Measurements from ENCODE around the gene PYGB.

The PYGB gene

GRCh38 chr20:25247000-25247517 is 826 bp upstream of the PYGB start:
- H3K27me3 Mint-ChIP-seq, result peaks cover 3% of the 10 kb centered on the region
- no peak for ATAC-seq
- H3K4me1 Mint-ChIP-seq, result peaks cover 48% of the 10 kb centered on the region
- DNase-seq, result peak; percentile 33
- peak overlapping the region; percentile 90 for H3K4me3 Mint-ChIP-seq
- peak overlapping the region; percentile 52 for H3K27ac Mint-ChIP-seq
- no peaks in the 10 kb centered on the region for H3K9me3 Mint-ChIP-seq
- no peaks in the 10 kb centered on the region for H3K36me3 Mint-ChIP-seq (ENCODE audit: low read depth)

- Mint-ChIP-seq H3K36me3 (ENCODE audit: low read depth) (no peaks in the 10 kb centered on the region), H3K4me3 (peak overlapping the region; percentile 90), H3K4me1 (peaks cover 52% of the 10 kb centered on the region), H3K27me3 (peaks cover 3% of the 10 kb centered on the region), H3K9me3 (no peaks in the 10 kb centered on the region), H3K27ac (peak overlapping the region; percentile 87)
- no peak for DNase-seq
- peak; percentile 24 for ATAC-seq
Measured at GRCh38 chr20:25247518-25247955, 348 bp upstream of the PYGB start.

GRCh38 chr20:25248786-25249172 is 894 bp downstream of the PYGB start:
- H3K36me3 Mint-ChIP-seq (ENCODE audit: low read depth), result peaks cover 7% of the 10 kb centered on the region
- DNase-seq, result no peak
- H3K9me3 Mint-ChIP-seq, result no peaks in the 10 kb centered on the region
- peaks cover 2% of the 10 kb centered on the region for H3K27me3 Mint-ChIP-seq
- peak overlapping the region; percentile 85 for H3K4me3 Mint-ChIP-seq
- no peak for ATAC-seq
- peaks cover 63% of the 10 kb centered on the region for H3K4me1 Mint-ChIP-seq
- peak overlapping the region; percentile 17 for H3K27ac Mint-ChIP-seq

GRCh38 chr20:25249198-25249931 is 1.5 kb downstream of the PYGB start:
- ATAC-seq (no peak), DNase-seq (no peak)
- H3K27me3 Mint-ChIP-seq, result peaks cover 2% of the 10 kb centered on the region
- peak overlapping the region; percentile 85 for H3K4me3 Mint-ChIP-seq
- H3K4me1 Mint-ChIP-seq, result peaks cover 63% of the 10 kb centered on the region
- H3K36me3 Mint-ChIP-seq (ENCODE audit: low read depth), result peaks cover 7% of the 10 kb centered on the region
- no peaks in the 10 kb centered on the region for H3K9me3 Mint-ChIP-seq
- H3K27ac Mint-ChIP-seq, result peak overlapping the region; percentile 41

GRCh38 chr20:25250508-25250907 is 2.6 kb downstream of the PYGB start:
- no peak for ATAC-seq
- H3K9me3 Mint-ChIP-seq, result no peaks in the 10 kb centered on the region
- peaks cover 7% of the 10 kb centered on the region for H3K36me3 Mint-ChIP-seq (ENCODE audit: low read depth)
- peak overlapping the region; percentile 85 for H3K4me3 Mint-ChIP-seq
- no peak for DNase-seq
- H3K27me3 Mint-ChIP-seq, result peaks cover under 1% of the 10 kb centered on the region
- peaks cover 63% of the 10 kb centered on the region for H3K4me1 Mint-ChIP-seq
- H3K27ac Mint-ChIP-seq, result no peak overlapping the region

GRCh38 chr20:25251019-25251418 is 3.1 kb downstream of the PYGB start:
- Mint-ChIP-seq H3K36me3 (ENCODE audit: low read depth) (peaks cover 7% of the 10 kb centered on the region), H3K4me3 (peak overlapping the region; percentile 85), H3K9me3 (no peaks in the 10 kb centered on the region), H3K27ac (no peak overlapping the region), H3K4me1 (peaks cover 63% of the 10 kb centered on the region), H3K27me3 (no peaks in the 10 kb centered on the region)
- no peak for DNase-seq
- no peak for ATAC-seq

GRCh38 chr20:25251558-25251957 is 3.7 kb downstream of the PYGB start:
- H3K4me1 Mint-ChIP-seq, result peaks cover 58% of the 10 kb centered on the region

GRCh38 chr20:25252230-25252651 is 4.4 kb downstream of the PYGB start:
- peaks cover 51% of the 10 kb centered on the region for H3K4me1 Mint-ChIP-seq
- no peak for DNase-seq
- no peak overlapping the region for H3K27ac Mint-ChIP-seq
- no peaks in the 10 kb centered on the region for H3K27me3 Mint-ChIP-seq
- no peaks in the 10 kb centered on the region for H3K9me3 Mint-ChIP-seq
- ATAC-seq, result no peak
- H3K4me3 Mint-ChIP-seq, result no peak overlapping the region
- peaks cover 7% of the 10 kb centered on the region for H3K36me3 Mint-ChIP-seq (ENCODE audit: low read depth)

More at GRCh38 chr20:25251558-25251957, 3.7 kb downstream of the PYGB start:
- Mint-ChIP-seq H3K4me3 (no peak overlapping the region), H3K9me3 (no peaks in the 10 kb centered on the region), H3K36me3 (ENCODE audit: low read depth) (peaks cover 7% of the 10 kb centered on the region), H3K27me3 (no peaks in the 10 kb centered on the region), H3K27ac (no peak overlapping the region)
- DNase-seq, result no peak
- ATAC-seq, result no peak

GRCh38 chr20:25252686-25253421 is 5.0 kb downstream of the PYGB start:
- Mint-ChIP-seq H3K4me3 (no peak overlapping the region), H3K27me3 (no peaks in the 10 kb centered on the region), H3K27ac (no peak overlapping the region), H3K4me1 (peaks cover 52% of the 10 kb centered on the region), H3K9me3 (no peaks in the 10 kb centered on the region), H3K36me3 (ENCODE audit: low read depth) (peaks cover 7% of the 10 kb centered on the region)
- DNase-seq, result no peak
- ATAC-seq, result no peak

GRCh38 chr20:25253606-25254275 is 5.9 kb downstream of the PYGB start:
- H3K27ac Mint-ChIP-seq, result no peak overlapping the region

GRCh38 chr20:25254571-25254970 is 6.7 kb downstream of the PYGB start:
- H3K27me3 Mint-ChIP-seq, result no peaks in the 10 kb centered on the region
- no peak overlapping the region for H3K4me3 Mint-ChIP-seq
- ATAC-seq (no peak), DNase-seq (no peak)
- H3K9me3 Mint-ChIP-seq, result no peaks in the 10 kb centered on the region
- H3K27ac Mint-ChIP-seq, result no peak overlapping the region
- peaks cover 58% of the 10 kb centered on the region for H3K4me1 Mint-ChIP-seq
- peaks cover 12% of the 10 kb centered on the region for H3K36me3 Mint-ChIP-seq (ENCODE audit: low read depth)

More at GRCh38 chr20:25253606-25254275, 5.9 kb downstream of the PYGB start:
- DNase-seq, result no peak
- Mint-ChIP-seq H3K36me3 (ENCODE audit: low read depth) (peaks cover 9% of the 10 kb centered on the region), H3K4me3 (no peak overlapping the region), H3K4me1 (peaks cover 58% of the 10 kb centered on the region), H3K9me3 (no peaks in the 10 kb centered on the region), H3K27me3 (no peaks in the 10 kb centered on the region)
- ATAC-seq, result no peak

GRCh38 chr20:25254986-25255680 is 7.2 kb downstream of the PYGB start:
- peaks cover 12% of the 10 kb centered on the region for H3K36me3 Mint-ChIP-seq (ENCODE audit: low read depth)
- ATAC-seq, result no peak

GRCh38 chr20:25256226-25256859 is 8.5 kb downstream of the PYGB start:
- no peak for ATAC-seq
- Mint-ChIP-seq H3K27ac (no peak overlapping the region), H3K4me3 (no peak overlapping the region), H3K36me3 (ENCODE audit: low read depth) (peaks cover 21% of the 10 kb centered on the region), H3K4me1 (peaks cover 55% of the 10 kb centered on the region), H3K27me3 (no peaks in the 10 kb centered on the region), H3K9me3 (no peaks in the 10 kb centered on the region)
- no peak for DNase-seq

More at GRCh38 chr20:25254986-25255680, 7.2 kb downstream of the PYGB start:
- H3K4me1 Mint-ChIP-seq, result peaks cover 59% of the 10 kb centered on the region
- no peak overlapping the region for H3K4me3 Mint-ChIP-seq
- H3K27ac Mint-ChIP-seq, result no peak overlapping the region
- H3K27me3 Mint-ChIP-seq, result no peaks in the 10 kb centered on the region
- no peaks in the 10 kb centered on the region for H3K9me3 Mint-ChIP-seq
- DNase-seq, result no peak

- no peak overlapping the region for H3K27ac Mint-ChIP-seq
- H3K27me3 Mint-ChIP-seq, result no peaks in the 10 kb centered on the region
- H3K4me1 Mint-ChIP-seq, result peaks cover 47% of the 10 kb centered on the region
- no peaks in the 10 kb centered on the region for H3K9me3 Mint-ChIP-seq
- DNase-seq (no peak), ATAC-seq (no peak)
- peaks cover 29% of the 10 kb centered on the region for H3K36me3 Mint-ChIP-seq (ENCODE audit: low read depth)
- no peak overlapping the region for H3K4me3 Mint-ChIP-seq
Measured at GRCh38 chr20:25257130-25257529, 9.2 kb downstream of the PYGB start.

Measured in activated naive CD8-positive, alpha-beta T cell treated with anti-CD3 and anti-CD28 coated beads, Interleukin-2, amount 50 U/mL, for 24 hours (primary cell).